ENCODE data around the gene AKR1B1. TPM values are rescaled to one million over a fixed set of nuclear protein-coding genes. Genes with fewer than 3 reads are reported as not detected.

The AKR1B1 gene
- total RNA-seq, 1 experiment from 2014 or later: 1.6 TPM

GRCh38 chr7:134432296-134433152 lies 26.4 kb downstream of the AKR1B1 start:
- Histone ChIP-seq H3K27me3 (ENCODE audit: low read length) (no peaks in the 10 kb centered on the region), H3K9me2 (replicated peaks; ENCODE audit: low read length) (no peaks in the 10 kb centered on the region), H3F3A (ENCODE audit: low read length, unreplicated experiment) (no peaks in the 10 kb centered on the region), H3K79me2 (ENCODE audit: low read length) (no peaks in the 10 kb centered on the region), H3K36me3 (ENCODE audit: low read depth, low read length) (no peaks in the 10 kb centered on the region), H4K20me1 (ENCODE audit: low read length) (no peaks in the 10 kb centered on the region), H3K4me1 (ENCODE audit: insufficient read depth, low read length) (peaks cover 28% of the 10 kb centered on the region), H3K27ac (ENCODE audit: low read length) (peak overlapping the region; percentile 56), H3K9ac (ENCODE audit: low read length) (peak overlapping the region; percentile 67), H3K9me3 (ENCODE audit: low read length) (no peaks in the 10 kb centered on the region), H3K4me3 (ENCODE audit: low read length) (peak overlapping the region; percentile 72), H2AFZ (ENCODE audit: low read length) (peak overlapping the region; percentile 95), H3K4me2 (ENCODE audit: low read length) (peak overlapping the region; percentile 98)
- CTCF ChIA-PET: interaction anchor here (0.5 to 2.5 kb wide), 21 partner anchors 11 to 201 kb away, joined by 3 to 47 read pairs (median 4); no protein-coding TSS in a partner anchor
- POLR2A ChIA-PET (ENCODE audit: unreplicated experiment): interaction anchor here (0.6 to 1.0 kb wide), 6 partner anchors 10 to 347 kb away, joined by 3 to 11 read pairs (median 3); partner anchors contain the start of gene CALD1
- ATAC-seq (peak; percentile 95), DNase-seq (peak; percentile 92)
- BruUV-seq (replicated peaks): TSS peak; percentile 79
- intact Hi-C loops (cut with micrococcal nuclease): loop anchor here (1.0 to 10.0 kb wide), 4 partner anchors 46 to 522 kb away; no protein-coding TSS in a partner anchor
- peak; percentile 91 for TF ChIP-seq CTCF (conservative IDR thresholded peaks at IDR 0.05; ENCODE audit: low read depth, low read length)
- TF ChIP-seq EZH2phosphoT487 (IDR thresholded peaks at IDR 0.05; ENCODE audit: borderline replicate concordance, low read length): no peak
- TF ChIP-seq EZH2 (IDR thresholded peaks at IDR 0.05; ENCODE audit: low read length, unreplicated experiment): no peak

- peak overlapping the region; percentile 67 for H3K9ac ChIP-seq (ENCODE audit: low read length)
Measured at GRCh38 chr7:134431815-134432214, 27.1 kb downstream of the AKR1B1 start.

More at GRCh38 chr7:134431815-134432214, 27.1 kb downstream of the AKR1B1 start:
- POLR2A ChIA-PET (ENCODE audit: unreplicated experiment): interaction anchor here (0.6 to 1.0 kb wide), 2 partner anchors 81 to 212 kb away, joined by 3 read pairs; no protein-coding TSS in a partner anchor
- BruUV-seq (replicated peaks): TSS peak; percentile 68
- intact Hi-C loops (cut with micrococcal nuclease): loop anchor here (2.0 to 10.0 kb wide), 2 partner anchors 175 to 523 kb away; no protein-coding TSS in a partner anchor
- TF ChIP-seq EZH2phosphoT487 (IDR thresholded peaks at IDR 0.05; ENCODE audit: borderline replicate concordance, low read length) (no peak), EZH2 (IDR thresholded peaks at IDR 0.05; ENCODE audit: low read length, unreplicated experiment) (no peak), CTCF (conservative IDR thresholded peaks at IDR 0.05; ENCODE audit: low read depth, low read length) (no peak)
- DNase-seq (peak; percentile 7), ATAC-seq (peak; percentile 3; the same call in 1 of the 2 replicates)
- Histone ChIP-seq H3K27me3 (ENCODE audit: low read length) (no peaks in the 10 kb centered on the region), H3K4me2 (ENCODE audit: low read length) (peak overlapping the region; percentile 98), H3K36me3 (ENCODE audit: low read depth, low read length) (no peaks in the 10 kb centered on the region), H3K4me3 (ENCODE audit: low read length) (peak overlapping the region; percentile 72), H4K20me1 (ENCODE audit: low read length) (no peaks in the 10 kb centered on the region), H3K27ac (ENCODE audit: low read length) (peak overlapping the region; percentile 56; the same call in 1 of the 2 replicates), H2AFZ (ENCODE audit: low read length) (peak overlapping the region; percentile 95), H3K79me2 (ENCODE audit: low read length) (no peaks in the 10 kb centered on the region), H3K9me2 (replicated peaks; ENCODE audit: low read length) (no peaks in the 10 kb centered on the region), H3F3A (ENCODE audit: low read length, unreplicated experiment) (no peaks in the 10 kb centered on the region), H3K4me1 (ENCODE audit: insufficient read depth, low read length) (peaks cover 28% of the 10 kb centered on the region), H3K9me3 (ENCODE audit: low read length) (no peaks in the 10 kb centered on the region)
- CTCF ChIA-PET: interaction anchor here (0.5 to 2.5 kb wide), 16 partner anchors 11 to 201 kb away, joined by 3 to 47 read pairs (median 5); no protein-coding TSS in a partner anchor
